ENCODE measurements around the gene AK9. TPM values are rescaled to one million over a fixed set of nuclear protein-coding genes. Genes with fewer than 3 reads are reported as not detected.

Gene AK9
- total RNA-seq, 4 donors from 2014 or later = 3.9 to 8.2 (median 7.1) TPM

- Histone ChIP-seq H3K4me3 (no peak overlapping the region), H3K27me3 (no peaks in the 10 kb centered on the region), H3K36me3 (peaks cover 0 to 12% of the 10 kb centered on the region in 2 donors)
Measured at GRCh38 chr6:109448615-109449014, 242.4 kb downstream of the AK9 start.

DNA sequence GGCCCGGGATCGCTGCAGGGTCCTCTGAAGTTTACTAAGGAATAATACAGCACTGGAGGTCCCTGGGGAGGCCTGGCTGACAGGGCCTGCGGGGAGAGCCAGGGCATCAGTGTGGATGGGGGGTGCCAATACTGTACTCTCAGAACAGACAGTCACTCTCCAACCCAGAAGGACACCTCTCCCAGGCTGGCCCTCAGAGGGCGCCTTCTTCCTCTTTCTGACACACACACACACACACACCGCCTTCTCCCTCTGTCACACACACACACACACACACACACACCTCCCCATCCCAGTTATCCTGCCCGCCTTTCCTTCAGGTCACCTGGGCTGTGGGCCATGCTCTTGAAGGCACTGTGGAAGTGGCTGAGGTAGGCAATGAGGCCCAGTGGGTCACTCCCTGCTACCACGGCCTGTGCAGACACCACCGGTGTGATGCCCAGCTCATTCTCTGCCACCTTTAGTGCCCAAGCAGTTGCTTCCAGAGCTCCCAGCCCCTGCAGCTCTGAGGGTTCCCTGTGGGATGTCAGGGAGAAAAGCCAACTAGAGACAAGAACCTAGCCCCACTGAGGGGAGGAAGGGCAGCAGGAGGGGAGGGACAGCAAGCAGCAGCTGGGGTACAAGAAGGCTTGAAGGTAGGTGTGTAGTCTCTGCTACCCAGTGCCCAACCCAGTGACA is 243.0 kb downstream of the AK9 start:
- ATAC-seq = no peak
- Histone ChIP-seq H3K4me1 (no peaks in the 10 kb centered on the region), H3K4me3 (no peak overlapping the region), H3K36me3 (peaks cover 0 to 12% of the 10 kb centered on the region in 2 donors), H3K27ac (no peak overlapping the region), H3K9me3 (no peaks in the 10 kb centered on the region), H3K27me3 (no peaks in the 10 kb centered on the region)
- in situ Hi-C loops (cut with MboI; ENCODE audit: low sequenced_read_pairs in 4 of 4) (no loop called here), intact Hi-C loops (cut with DNase I; ENCODE audit: low total_unique reads) (no loop called here)
- no peak for TF ChIP-seq POLR2A (IDR thresholded peaks at IDR 0.05)
- TF ChIP-seq CTCF (IDR thresholded peaks at IDR 0.05 in 4 of 5, conservative IDR thresholded peaks at IDR 0.05 in 1 of 5) = no peak
- no peak for DNase-seq

More at GRCh38 chr6:109448615-109449014, 242.4 kb downstream of the AK9 start:
- H3K9me3 ChIP-seq = no peaks in the 10 kb centered on the region
- TF ChIP-seq CTCF (IDR thresholded peaks at IDR 0.05 in 4 of 5, conservative IDR thresholded peaks at IDR 0.05 in 1 of 5) (no peak), POLR2A (IDR thresholded peaks at IDR 0.05) (no peak)
- no peaks in the 10 kb centered on the region for H3K4me1 ChIP-seq
- in situ Hi-C loops (cut with MboI; ENCODE audit: low sequenced_read_pairs in 4 of 4) = no loop called here
- ATAC-seq = no peak
- no peak for DNase-seq
- intact Hi-C loops (cut with DNase I; ENCODE audit: low total_unique reads) = no loop called here
- no peak overlapping the region for H3K27ac ChIP-seq

- H3K27me3 ChIP-seq = no peaks in the 10 kb centered on the region
- intact Hi-C loops (cut with DNase I; ENCODE audit: low total_unique reads) = no loop called here
- H3K36me3 ChIP-seq = peaks cover 0 to 12% of the 10 kb centered on the region in 2 donors
- no peaks in the 10 kb centered on the region for H3K9me3 ChIP-seq
- no peak overlapping the region for H3K4me3 ChIP-seq
- no peaks in the 10 kb centered on the region for H3K4me1 ChIP-seq
- no peak for TF ChIP-seq POLR2A (IDR thresholded peaks at IDR 0.05)
- no peak for TF ChIP-seq CTCF (IDR thresholded peaks at IDR 0.05 in 4 of 5, conservative IDR thresholded peaks at IDR 0.05 in 1 of 5)
- ATAC-seq (no peak), DNase-seq (no peak)
- H3K27ac ChIP-seq = no peak overlapping the region
- in situ Hi-C loops (cut with MboI; ENCODE audit: low sequenced_read_pairs in 4 of 4) = no loop called here
Measured at GRCh38 chr6:109447087-109447486, 243.9 kb downstream of the AK9 start.

DNA sequence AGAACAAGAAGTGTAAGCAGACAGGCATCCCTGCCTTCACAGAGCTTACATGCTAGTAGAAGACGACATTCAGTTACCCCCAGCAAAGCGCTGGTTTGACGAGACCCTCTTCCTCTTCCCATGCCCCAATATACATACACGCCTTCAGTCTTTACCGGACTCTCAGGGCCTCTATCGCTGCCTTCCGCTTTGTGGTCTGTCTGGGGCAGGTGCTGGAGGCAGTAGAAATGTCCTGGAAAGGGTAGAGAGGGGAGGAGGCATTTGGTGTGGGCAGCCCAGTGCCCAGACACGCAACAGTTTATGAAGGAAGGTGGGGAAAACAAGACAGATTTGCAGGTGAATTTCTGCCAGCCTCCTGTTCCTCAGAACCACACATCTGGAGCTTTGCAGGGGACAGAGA is 244.5 kb downstream of the AK9 start:
- DNase-seq (no peak), ATAC-seq (no peak)
- no peak for TF ChIP-seq CTCF (IDR thresholded peaks at IDR 0.05 in 4 of 5, conservative IDR thresholded peaks at IDR 0.05 in 1 of 5)
- TF ChIP-seq POLR2A (IDR thresholded peaks at IDR 0.05) = no peak
- in situ Hi-C loops (cut with MboI; ENCODE audit: low sequenced_read_pairs in 4 of 4) (no loop called here), intact Hi-C loops (cut with DNase I; ENCODE audit: low total_unique reads) (no loop called here)
- Histone ChIP-seq H3K27me3 (no peaks in the 10 kb centered on the region), H3K9me3 (no peaks in the 10 kb centered on the region), H3K4me3 (no peak overlapping the region), H3K27ac (no peak overlapping the region), H3K4me1 (peaks cover 0 to 5% of the 10 kb centered on the region in 2 donors), H3K36me3 (peaks cover 0 to 12% of the 10 kb centered on the region in 2 donors)

GRCh38 chr6:109446072-109446471 is 244.9 kb downstream of the AK9 start:
- H3K4me1 ChIP-seq = peaks cover 0 to 9% of the 10 kb centered on the region in 2 donors
- H3K4me3 ChIP-seq = no peak overlapping the region
- no peaks in the 10 kb centered on the region for H3K9me3 ChIP-seq
- DNase-seq (no peak), ATAC-seq (no peak)
- no peaks in the 10 kb centered on the region for H3K27me3 ChIP-seq
- no peak overlapping the region for H3K27ac ChIP-seq
- H3K36me3 ChIP-seq = peaks cover 0 to 12% of the 10 kb centered on the region in 2 donors
- intact Hi-C loops (cut with DNase I; ENCODE audit: low total_unique reads) = no loop called here
- no peak for TF ChIP-seq CTCF (IDR thresholded peaks at IDR 0.05 in 4 of 5, conservative IDR thresholded peaks at IDR 0.05 in 1 of 5)
- no peak for TF ChIP-seq POLR2A (IDR thresholded peaks at IDR 0.05)
- in situ Hi-C loops (cut with MboI; ENCODE audit: low sequenced_read_pairs in 4 of 4) = no loop called here

All from gastrocnemius medialis (tissue), 4 donors.